HepG2 (cell line): Measurements from ENCODE around the gene HIPK4. TPM values are rescaled to one million over a fixed set of nuclear protein-coding genes. Genes with fewer than 3 reads are reported as not detected.

Experiments used
- ATAC-seq: fragments of 200-7000 bp; cut with Tn5 transposase; 3 replicates; pipeline ENCODE4 v1.9.1; 2020; ENCODE audit warnings: mild to moderate bottlenecking, moderate library complexity
- BruUV-seq: library from RNA; stranded (reverse); fragments of 400-500 nt; replicated peaks from 2 replicates; lab custom pipeline; 2021; lab: Mats Ljungman, UMichigan
- CTCF ChIA-PET: fragments of 300-600 bp; formaldehyde crosslinking; extraction: SDS; loops from one replicate; lab custom pipeline; 2021; ENCODE audit warnings: low total read pairs, inconsistent platforms, low intra/inter-chr PET ratio; lab: Yijun Ruan, JAX
- POLR2A ChIA-PET: fragments of 350-600 bp; sonication (Branson Sonifier 250); formaldehyde crosslinking; loops from one replicate; lab custom pipeline; 2020; ENCODE audit warnings: antibody characterized with exemption, inconsistent platforms; lab: Yijun Ruan, JAX
- DNase-seq: peaks from one replicate; pipeline ENCODE4 v3.0.0-alpha.2; 2015; ENCODE audit warnings: low spot score
- FAIRE-seq: peaks from 3 replicates; lab custom pipeline; 2011; peaks lifted over from hg19 to GRCh38; lab: Jason Lieb, UNC
- H2AFZ ChIP-seq: one replicate; pipeline ENCODE4 v1.6.1; 2011; ENCODE audit warnings: low read length, inconsistent platforms
- H3K27ac ChIP-seq: fragments of 300-600 bp; 3 replicates; pipeline ENCODE4 v1.8.0; 2011; ENCODE audit warnings: mixed run types, mild to moderate bottlenecking, mixed read lengths, low read length, inconsistent platforms; ENCODE audit not compliant: insufficient read depth; ENCODE audit errors: extremely low read length
- H3K27me3 ChIP-seq, 2 experiments: fragments of 200-600 bp in 1 of 2; 2 replicates in 1 of 2; 3 replicates in 1 of 2; pipeline versions ENCODE4 v1.6.0 to v1.8.0; 2011; ENCODE audit warnings: low read length in 2 of 2, mild to moderate bottlenecking in 2 of 2, moderate library complexity in 2 of 2, inconsistent platforms in 1 of 2; ENCODE audit not compliant: insufficient read depth in 2 of 2, control insufficient read depth in 1 of 2
- H3K36me3 ChIP-seq, 2 experiments: fragments of 200-600 bp in 1 of 2; replicated peaks in 1 of 2; 2 replicates in 1 of 2; 3 replicates in 1 of 2; pipeline versions ENCODE4 v1.5.1 to v1.8.0; 2011; ENCODE audit warnings: low read length in 2 of 2, inconsistent platforms in 1 of 2; ENCODE audit not compliant: insufficient read depth in 2 of 2, control insufficient read depth in 1 of 2
- H3K4me1 ChIP-seq: 2 replicates; pipeline ENCODE4 v1.5.1; 2012; ENCODE audit warnings: low read length, inconsistent platforms; ENCODE audit not compliant: insufficient read depth
- H3K4me2 ChIP-seq: 2 replicates; pipeline ENCODE4 v1.6.0; 2011; ENCODE audit warnings: low read depth, low read length, inconsistent platforms
- H3K4me3 ChIP-seq, 3 experiments: fragments of 200-600 bp in 1 of 3; sonication (generic), shearing (Covaris generic) in 1 of 3; replicated peaks in 1 of 3; 2 replicates each; pipeline ENCODE4 v1.5.1; 2011 to 2016; ENCODE audit warnings: low read length in 3 of 3, inconsistent platforms in 2 of 3, low read depth in 2 of 3, mild to moderate bottlenecking in 2 of 3, control low read depth in 1 of 3, mixed read lengths in 1 of 3; ENCODE audit not compliant: insufficient read depth in 1 of 3
- H3K79me2 ChIP-seq: one replicate; pipeline ENCODE4 v1.6.1; 2011; ENCODE audit warnings: low read length, inconsistent platforms; ENCODE audit not compliant: insufficient read depth
- H3K9ac ChIP-seq: 2 replicates; pipeline ENCODE4 v1.6.0; 2011; ENCODE audit warnings: mild to moderate bottlenecking, low read depth, low read length, inconsistent platforms; ENCODE audit not compliant: insufficient read depth
- H3K9me3 ChIP-seq: 2 replicates; pipeline ENCODE4 v1.5.1; 2012; ENCODE audit warnings: mild to moderate bottlenecking, low read length
- H4K20me1 ChIP-seq: 2 replicates; pipeline ENCODE4 v1.6.0; 2011; ENCODE audit warnings: inconsistent platforms, mild to moderate bottlenecking, low read length, moderate library complexity; ENCODE audit not compliant: insufficient read depth
- CREBL2 ChIP-seq: sonication (generic); formaldehyde crosslinking; IDR thresholded peaks from 2 replicates; pipeline ENCODE4 v1.8.1; 2023; ENCODE audit warnings: missing genetic modification reagents, mild to moderate bottlenecking, borderline replicate concordance
- E2F5 ChIP-seq: sonication (generic); formaldehyde crosslinking; conservative IDR thresholded peaks from 2 replicates; pipeline ENCODE4 v1.4.0; 2020; ENCODE audit warnings: missing genetic modification reagents
- MED8 ChIP-seq: sonication (generic); formaldehyde crosslinking; IDR thresholded peaks from 2 replicates; pipeline ENCODE4 v1.8.1; 2023; ENCODE audit warnings: mild to moderate bottlenecking, missing genetic modification reagents; ENCODE audit not compliant: insufficient replicate concordance
- NFAT5 ChIP-seq: sonication (generic); formaldehyde crosslinking; IDR thresholded peaks from 2 replicates; pipeline ENCODE4 v1.4.0; 2020; ENCODE audit warnings: missing genetic modification reagents
- NPAS2 ChIP-seq: sonication (generic); formaldehyde crosslinking; IDR thresholded peaks from 2 replicates; pipeline ENCODE4 v1.8.0; 2022; ENCODE audit warnings: mild to moderate bottlenecking, missing genetic modification reagents, borderline replicate concordance
- THYN1 ChIP-seq: sonication (generic); formaldehyde crosslinking; IDR thresholded peaks from 2 replicates; pipeline ENCODE4 v1.8.1; 2023; ENCODE audit warnings: low read depth, mild to moderate bottlenecking, moderate library complexity, missing genetic modification reagents, borderline replicate concordance
- TP53 ChIP-seq: sonication (generic); formaldehyde crosslinking; conservative IDR thresholded peaks from 2 replicates; pipeline ENCODE4 v1.4.0; 2020; ENCODE audit warnings: missing genetic modification reagents
- ZBTB26 ChIP-seq: IDR thresholded peaks from 2 replicates; pipeline ENCODE4 v1.6.1; 2016; ENCODE audit warnings: missing compliant biosample characterization, missing genetic modification reagents, borderline replicate concordance
- ZNF567 ChIP-seq: sonication (generic); formaldehyde crosslinking; IDR thresholded peaks from 2 replicates; pipeline ENCODE4 v1.8.1; 2023; ENCODE audit warnings: mild to moderate bottlenecking, missing genetic modification reagents, borderline replicate concordance
- ZNF607 ChIP-seq: sonication (generic); formaldehyde crosslinking; IDR thresholded peaks from 2 replicates; pipeline ENCODE4 v1.5.1; 2020; ENCODE audit warnings: missing genetic modification reagents, mild to moderate bottlenecking, borderline replicate concordance
- WGBS: methylation state at CpG from one replicate; pipeline ENCODE4 v1.1.6; 2017; ENCODE audit warnings: low lambda C conversion rate; 5-methylcytosine and 5-hydroxymethylcytosine counted together
- in situ Hi-C: cut with HindIII; loops from 2 replicates; pipeline ENCODE4 v1.10.0; 2017; ENCODE audit warnings: low pct_unique_long_range_greater_than_20kb; ENCODE audit not compliant: extremely low pct_ligation_motif_present
- intact Hi-C: fragments of 100-400 bp; cut with micrococcal nuclease; formaldehyde crosslinking; loops from one replicate; pipeline ENCODE4 v1.10.0; 2022; ENCODE audit not compliant: unreplicated experiment
- polyA plus RNA-seq, 8 experiments: library from polyadenylated mRNA; depleted of rRNA in 3 of 8; stranded (reverse) in 7 of 8; unstranded in 1 of 8; fragments of >200 nt; fragmentation: Illumina TruSeq in 4 of 8; extraction: Trizol in 4 of 8; gene quantifications; 2 replicates each; pipeline versions ENCODE4 v1.2.1 to v1.2.3, GENCODE V29; 2011 to 2016; ENCODE audit warnings: low read depth in 4 of 8, missing spikeins in 1 of 8, mixed read lengths in 1 of 8; ENCODE audit not compliant: insufficient read depth in 1 of 8
- total RNA-seq, 5 experiments: library from RNA; depleted of rRNA; stranded (reverse); fragments of >200 nt; fragmentation: Illumina TruSeq; extraction: Trizol; gene quantifications; 2 replicates each; pipeline ENCODE4 v1.2.3, GENCODE V29; 2016; ENCODE audit warnings: low read depth in 1 of 5

HIPK4 gene
- total and polyA plus RNA-seq, 2 of the 13 experiments (the other 11 are each of a cell fraction or from before 2014, with no cell fraction given) = 0.03 TPM; not detected in 1

GRCh38 chr19:40339018-40339728 is 50.8 kb downstream of the HIPK4 start:
- Histone ChIP-seq H4K20me1 (no peaks in the 10 kb centered on the region), H3K9ac (no peak overlapping the region), H3K79me2 (peaks cover 4% of the 10 kb centered on the region), H3K4me1 (no peaks in the 10 kb centered on the region), H3K27me3 (no peaks in the 10 kb centered on the region), H3K27ac (no peak overlapping the region), H2AFZ (no peak overlapping the region), H3K9me3 (no peaks in the 10 kb centered on the region), H3K4me2 (no peak overlapping the region), H3K4me3 (no peak overlapping the region), H3K36me3 (peaks cover 5 to 20% of the 10 kb centered on the region in 2 experiments; a peak in 4 of 5 replicates)
- in situ Hi-C loops = no loop called here
- intact Hi-C loops = no loop called here
- TF ChIP-seq MED8 (no peak), NPAS2 (CRISPR knock-in tag) (no peak), ZNF607 (CRISPR knock-in tag) (no peak), E2F5 (no peak), THYN1 (no peak), TP53 (CRISPR knock-in tag) (no peak), CREBL2 (CRISPR knock-in tag) (no peak), ZNF567 (CRISPR knock-in tag) (no peak), ZBTB26 (CRISPR knock-in tag) (no peak), NFAT5 (no peak)
- FAIRE-seq (no peak), ATAC-seq (no peak), DNase-seq (no peak)
- POLR2A ChIA-PET = interaction anchor here (1.4 kb wide), 1 partner anchor 9 kb away, joined by 3 read pairs; the partner anchor contains the start of genes C19orf47 and PLD3
- 91% methylated on average over 4 of the region's 4 CpGs for WGBS
- BruUV-seq = no TSS peak
- CTCF ChIA-PET = no interaction called here
